Sigmoid colon (tissue), 4 donors: Measurements from ENCODE around the gene GAMT.
A peak's percentile ranks its signal among the peaks of the same experiment; 100 is the strongest.

Experiments
- EP300 ChIP-seq, 4 donors: sonication (generic); formaldehyde crosslinking; IDR thresholded peaks; one replicate each; pipeline ENCODE4 v1.6.1; 2017; ENCODE audit warnings: antibody characterized with exemption in 4 of 4
- TF ChIP-seq, protein P1 (sequence below), 4 experiments: fragments of 450-650 bp in 3 of 4; fragments of 200-600 bp in 1 of 4; IDR thresholded peaks; one replicate each; pipeline ENCODE4 v1.5.1; 2016 to 2019; ENCODE audit warnings: antibody characterized with exemption in 4 of 4, mild to moderate bottlenecking in 3 of 4, moderate library complexity in 2 of 4

DNA sequence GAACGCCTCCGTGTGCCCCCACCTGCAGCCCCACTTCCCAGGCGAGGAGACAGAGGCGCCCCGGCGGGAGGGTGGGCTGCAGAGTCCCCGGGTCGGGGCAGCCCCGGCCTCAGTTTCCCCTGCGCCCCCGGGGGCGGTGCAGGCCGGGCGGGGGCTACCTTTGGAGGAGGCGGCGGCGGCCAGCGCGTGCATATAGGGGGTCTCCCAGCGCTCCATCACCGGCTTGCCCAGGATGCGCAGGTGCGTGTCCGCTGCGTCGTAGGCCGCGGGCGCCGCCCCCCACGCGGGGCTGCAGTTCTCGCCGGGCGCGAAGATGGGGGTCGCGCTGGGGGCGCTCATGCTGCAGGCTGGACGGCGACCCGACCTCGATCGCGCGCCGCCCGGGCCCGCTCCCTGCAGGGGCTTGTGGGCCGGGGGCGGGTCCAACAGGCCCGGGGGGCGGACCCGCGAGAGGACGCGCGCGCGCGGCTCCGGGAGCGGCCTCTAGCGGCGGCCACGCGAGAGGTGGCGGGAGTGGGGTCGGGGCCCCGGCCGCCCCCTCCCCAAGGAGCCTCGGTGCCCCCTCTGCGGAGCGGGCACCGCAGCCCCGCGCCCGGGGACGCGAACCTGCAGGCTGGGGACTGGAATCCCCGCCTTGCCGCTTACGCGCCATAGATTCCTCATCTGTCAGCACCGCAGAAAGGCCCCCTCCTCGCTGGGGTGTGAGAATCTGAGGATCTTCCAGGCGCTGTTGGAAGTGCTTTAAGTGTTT is at the start of gene GAMT:
- TF ChIP-seq, protein P1, sequence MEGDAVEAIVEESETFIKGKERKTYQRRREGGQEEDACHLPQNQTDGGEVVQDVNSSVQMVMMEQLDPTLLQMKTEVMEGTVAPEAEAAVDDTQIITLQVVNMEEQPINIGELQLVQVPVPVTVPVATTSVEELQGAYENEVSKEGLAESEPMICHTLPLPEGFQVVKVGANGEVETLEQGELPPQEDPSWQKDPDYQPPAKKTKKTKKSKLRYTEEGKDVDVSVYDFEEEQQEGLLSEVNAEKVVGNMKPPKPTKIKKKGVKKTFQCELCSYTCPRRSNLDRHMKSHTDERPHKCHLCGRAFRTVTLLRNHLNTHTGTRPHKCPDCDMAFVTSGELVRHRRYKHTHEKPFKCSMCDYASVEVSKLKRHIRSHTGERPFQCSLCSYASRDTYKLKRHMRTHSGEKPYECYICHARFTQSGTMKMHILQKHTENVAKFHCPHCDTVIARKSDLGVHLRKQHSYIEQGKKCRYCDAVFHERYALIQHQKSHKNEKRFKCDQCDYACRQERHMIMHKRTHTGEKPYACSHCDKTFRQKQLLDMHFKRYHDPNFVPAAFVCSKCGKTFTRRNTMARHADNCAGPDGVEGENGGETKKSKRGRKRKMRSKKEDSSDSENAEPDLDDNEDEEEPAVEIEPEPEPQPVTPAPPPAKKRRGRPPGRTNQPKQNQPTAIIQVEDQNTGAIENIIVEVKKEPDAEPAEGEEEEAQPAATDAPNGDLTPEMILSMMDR (IDR thresholded peaks at IDR 0.05): peak in 1 of 4 experiments; percentile 58
- no peak for TF ChIP-seq EP300 (IDR thresholded peaks at IDR 0.05)
